Caco-2 (cell line): ENCODE results near the gene FOS. TPM values are rescaled to one million over a fixed set of nuclear protein-coding genes. Genes with fewer than 3 reads are reported as not detected.

Source experiments
- BruUV-seq: library from RNA; stranded (reverse); fragments of 400-500 nt; replicated peaks from 2 replicates; lab custom pipeline; 2021; lab: Mats Ljungman, UMichigan
- CTCF ChIA-PET: fragments of 300-600 bp; sonication (Branson Sonifier 250); formaldehyde crosslinking; loops from one replicate; lab custom pipeline; 2022; ENCODE audit warnings: antibody characterized with exemption; lab: Charles Lee
- POLR2A ChIA-PET: fragments of 300-600 bp; sonication (Branson Sonifier 250); formaldehyde crosslinking; loops from one replicate; lab custom pipeline; 2022; ENCODE audit warnings: antibody characterized with exemption; lab: Charles Lee
- DNase-seq, 2 experiments: peaks; one replicate each; pipeline versions ENCODE4 v3.0.0 to v3.0.0-alpha.2; 2020 to 2022
- H3K27me3 ChIP-seq: replicated peaks from 2 replicates; pipeline ENCODE4 v1.6.0; 2011; ENCODE audit warnings: low read length; ENCODE audit not compliant: control insufficient read depth, insufficient read depth
- H3K36me3 ChIP-seq: 2 replicates; pipeline ENCODE4 v1.5.1; 2011; ENCODE audit warnings: low read length; ENCODE audit not compliant: control insufficient read depth, insufficient read depth
- H3K4me1 ChIP-seq: fragments of 250-450 bp; sonication (Bioruptor Pico); 2 replicates; pipeline ENCODE4 v1.5.1; 2020; ENCODE audit warnings: mild to moderate bottlenecking
- H3K4me3 ChIP-seq: 2 replicates; pipeline ENCODE4 v1.5.1; 2011; ENCODE audit warnings: low read depth, mild to moderate bottlenecking, control low read depth, low read length
- H3K9me3 ChIP-seq: fragments of 250-450 bp; sonication (Bioruptor Pico); 2 replicates; pipeline ENCODE4 v1.5.1; 2020; ENCODE audit warnings: mild to moderate bottlenecking, moderate library complexity
- H3K27ac Mint-ChIP-seq: one replicate; pipeline ENCODE4 v1.8.0; 2022; ENCODE audit warnings: mixed read lengths; ENCODE audit not compliant: unreplicated experiment
- H3K27me3 Mint-ChIP-seq: one replicate; pipeline ENCODE4 v1.8.0; 2022; ENCODE audit warnings: mixed read lengths; ENCODE audit not compliant: insufficient read depth, unreplicated experiment
- H3K36me3 Mint-ChIP-seq: one replicate; pipeline ENCODE4 v1.8.0; 2022; ENCODE audit warnings: mild to moderate bottlenecking, mixed read lengths; ENCODE audit not compliant: insufficient read depth, unreplicated experiment
- H3K4me1 Mint-ChIP-seq: one replicate; pipeline ENCODE4 v1.8.0; 2022; ENCODE audit warnings: low read depth, mixed read lengths; ENCODE audit not compliant: unreplicated experiment
- H3K4me3 Mint-ChIP-seq: one replicate; pipeline ENCODE4 v1.8.0; 2022; ENCODE audit warnings: mild to moderate bottlenecking, moderate library complexity, mixed read lengths; ENCODE audit not compliant: unreplicated experiment
- H3K9me3 Mint-ChIP-seq: one replicate; pipeline ENCODE4 v1.8.0; 2022; ENCODE audit warnings: mixed read lengths; ENCODE audit not compliant: unreplicated experiment
- intact Hi-C: fragments of 100-400 bp; cut with micrococcal nuclease; formaldehyde crosslinking; loops from one replicate; pipeline ENCODE4 v1.10.0; 2022; ENCODE audit not compliant: unreplicated experiment
- total RNA-seq: library from RNA; stranded (reverse); gene quantifications from 2 replicates; pipeline ENCODE4 v1.2.3, GENCODE V29; 2022
- TF ChIP-seq, protein P1 (sequence below), 2 experiments: fragments of 200-600 bp in 1 of 2; IDR thresholded peaks; 1 replicate in 1 of 2; 2 replicates in 1 of 2; pipeline versions ENCODE4 v1.5.1 to v1.8.0; 2011 to 2022; ENCODE audit warnings: antibody characterized with exemption in 1 of 2, control low read depth in 1 of 2, inconsistent platforms in 1 of 2, low read depth in 1 of 2, low read length in 1 of 2, mild to moderate bottlenecking in 1 of 2, moderate library complexity in 1 of 2; ENCODE audit not compliant: insufficient read depth in 1 of 2, severe bottlenecking in 1 of 2, unreplicated experiment in 1 of 2

FOS gene
- total RNA-seq, 1 experiment from 2014 or later, result 73.7 TPM

GRCh38 chr14:75310295-75311111 lies 31.9 kb downstream of the FOS start:
- Mint-ChIP-seq H3K27me3 (no peaks in the 10 kb centered on the region), H3K9me3 (no peaks in the 10 kb centered on the region), H3K4me3 (no peak overlapping the region), H3K4me1 (peaks cover 7% of the 10 kb centered on the region), H3K27ac (peak overlapping the region; percentile 36), H3K36me3 (peaks cover 6% of the 10 kb centered on the region)
- no peaks in the 10 kb centered on the region for H3K4me1 ChIP-seq
- no peak overlapping the region for H3K4me3 ChIP-seq
- BruUV-seq, result no TSS peak
- H3K27me3 ChIP-seq, result no peaks in the 10 kb centered on the region
- no peaks in the 10 kb centered on the region for H3K9me3 ChIP-seq
- POLR2A ChIA-PET, result no interaction called here
- DNase-seq, result peak in 1 of 2 experiments; percentile 31
- CTCF ChIA-PET, result interaction anchor here (2.6 kb wide), 1 partner anchor 250 kb away, joined by 8 read pairs; no protein-coding TSS in a partner anchor
- intact Hi-C loops, result no loop called here
- TF ChIP-seq, protein P1, sequence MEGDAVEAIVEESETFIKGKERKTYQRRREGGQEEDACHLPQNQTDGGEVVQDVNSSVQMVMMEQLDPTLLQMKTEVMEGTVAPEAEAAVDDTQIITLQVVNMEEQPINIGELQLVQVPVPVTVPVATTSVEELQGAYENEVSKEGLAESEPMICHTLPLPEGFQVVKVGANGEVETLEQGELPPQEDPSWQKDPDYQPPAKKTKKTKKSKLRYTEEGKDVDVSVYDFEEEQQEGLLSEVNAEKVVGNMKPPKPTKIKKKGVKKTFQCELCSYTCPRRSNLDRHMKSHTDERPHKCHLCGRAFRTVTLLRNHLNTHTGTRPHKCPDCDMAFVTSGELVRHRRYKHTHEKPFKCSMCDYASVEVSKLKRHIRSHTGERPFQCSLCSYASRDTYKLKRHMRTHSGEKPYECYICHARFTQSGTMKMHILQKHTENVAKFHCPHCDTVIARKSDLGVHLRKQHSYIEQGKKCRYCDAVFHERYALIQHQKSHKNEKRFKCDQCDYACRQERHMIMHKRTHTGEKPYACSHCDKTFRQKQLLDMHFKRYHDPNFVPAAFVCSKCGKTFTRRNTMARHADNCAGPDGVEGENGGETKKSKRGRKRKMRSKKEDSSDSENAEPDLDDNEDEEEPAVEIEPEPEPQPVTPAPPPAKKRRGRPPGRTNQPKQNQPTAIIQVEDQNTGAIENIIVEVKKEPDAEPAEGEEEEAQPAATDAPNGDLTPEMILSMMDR (IDR thresholded peaks at IDR 0.05; ENCODE audit: insufficient read depth in 1 of 2, low read depth in 1 of 2, low read length in 1 of 2, severe bottlenecking in 1 of 2, unreplicated experiment in 1 of 2), result no peak
- H3K36me3 ChIP-seq, result no peaks in the 10 kb centered on the region; the same call in 1 of the 2 replicates

DNA sequence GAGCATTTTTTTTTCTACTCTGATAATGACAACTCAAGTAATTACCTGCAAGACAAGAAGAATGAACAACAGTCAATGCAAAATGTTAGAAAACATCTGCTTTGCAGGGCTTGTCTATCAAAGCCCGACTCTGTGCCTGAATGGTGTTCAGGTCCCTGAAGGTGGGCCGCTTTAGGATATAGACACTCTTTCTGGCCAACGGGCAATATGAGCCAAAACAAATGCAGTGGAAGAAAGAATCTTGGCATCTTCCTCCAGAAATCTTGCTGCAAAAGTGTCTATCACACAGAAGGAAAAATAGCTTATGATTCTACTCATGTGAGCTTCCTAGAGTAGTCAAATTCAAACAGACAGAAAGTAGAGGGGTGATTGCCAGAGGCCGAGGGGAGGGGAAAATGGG lies 32.7 kb downstream of the FOS start:
- Mint-ChIP-seq H3K36me3 (peaks cover 6% of the 10 kb centered on the region), H3K27me3 (no peaks in the 10 kb centered on the region), H3K9me3 (no peaks in the 10 kb centered on the region), H3K4me1 (peaks cover 7% of the 10 kb centered on the region), H3K4me3 (no peak overlapping the region), H3K27ac (no peak overlapping the region)
- Histone ChIP-seq H3K27me3 (no peaks in the 10 kb centered on the region), H3K4me3 (no peak overlapping the region), H3K36me3 (no peaks in the 10 kb centered on the region; the same call in 1 of the 2 replicates), H3K9me3 (no peaks in the 10 kb centered on the region), H3K4me1 (no peaks in the 10 kb centered on the region)
- POLR2A ChIA-PET, result no interaction called here
- no TSS peak for BruUV-seq
- CTCF ChIA-PET, result interaction anchor here (2.6 kb wide), 1 partner anchor 250 kb away, joined by 8 read pairs; no protein-coding TSS in a partner anchor
- DNase-seq, result no peak
- TF ChIP-seq, protein P1 (IDR thresholded peaks at IDR 0.05; ENCODE audit: insufficient read depth in 1 of 2, low read depth in 1 of 2, low read length in 1 of 2, severe bottlenecking in 1 of 2, unreplicated experiment in 1 of 2), result no peak
- intact Hi-C loops, result no loop called here

DNA sequence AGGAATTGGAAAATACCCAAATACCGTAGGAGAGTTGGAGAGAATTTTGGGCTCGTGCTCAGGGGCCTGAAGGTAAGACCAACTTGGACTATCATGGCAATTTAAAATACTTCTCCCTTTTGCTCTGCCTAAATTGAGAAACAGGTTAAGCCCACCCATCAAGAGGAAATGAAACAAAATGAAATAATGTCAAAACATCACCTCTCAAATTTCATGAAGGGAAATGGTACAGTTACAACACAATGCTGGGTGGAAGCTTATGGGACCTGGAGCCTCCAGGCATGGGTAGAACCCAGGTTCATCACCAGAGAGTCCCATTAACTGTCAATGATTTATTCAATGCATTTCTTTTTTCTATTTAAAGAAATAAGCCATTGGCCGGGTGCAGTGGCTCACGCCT lies 33.7 kb downstream of the FOS start:
- no peaks in the 10 kb centered on the region for H3K27me3 ChIP-seq
- intact Hi-C loops, result no loop called here
- H3K36me3 Mint-ChIP-seq, result peaks cover 2% of the 10 kb centered on the region
- no peak overlapping the region for H3K4me3 ChIP-seq
- H3K36me3 ChIP-seq, result no peaks in the 10 kb centered on the region; the same call in 1 of the 2 replicates
- no peak overlapping the region for H3K4me3 Mint-ChIP-seq
- DNase-seq, result no peak
- H3K27me3 Mint-ChIP-seq, result no peaks in the 10 kb centered on the region
- H3K4me1 ChIP-seq, result no peaks in the 10 kb centered on the region
- BruUV-seq, result no TSS peak
- TF ChIP-seq, protein P1 (IDR thresholded peaks at IDR 0.05; ENCODE audit: insufficient read depth in 1 of 2, low read depth in 1 of 2, low read length in 1 of 2, severe bottlenecking in 1 of 2, unreplicated experiment in 1 of 2), result no peak
- ChIA-PET CTCF (no interaction called here), POLR2A (no interaction called here)
- no peaks in the 10 kb centered on the region for H3K9me3 Mint-ChIP-seq
- H3K4me1 Mint-ChIP-seq, result peaks cover 3% of the 10 kb centered on the region
- H3K9me3 ChIP-seq, result no peaks in the 10 kb centered on the region
- no peak overlapping the region for H3K27ac Mint-ChIP-seq
